NB4 (cell line): Measurements from ENCODE around the gene OR2K2.

ENCODE experiments used
- MYC ChIP-seq: IDR thresholded peaks from 2 replicates; pipeline ENCODE4 v1.6.1; 2011; ENCODE audit warnings: low read depth, low read length
- POLR2A ChIP-seq: IDR thresholded peaks from 2 replicates; pipeline ENCODE4 v1.6.1; 2011; ENCODE audit warnings: mild to moderate bottlenecking; ENCODE audit not compliant: insufficient read length; ENCODE audit errors: extremely low read depth
- TF ChIP-seq, protein P1 (sequence below): IDR thresholded peaks from one replicate; pipeline ENCODE4 v1.5.1; 2012; ENCODE audit warnings: low read depth, low read length

GRCh38 chr9:111316796-111317195 is 13.2 kb downstream of the OR2K2 start:
- TF ChIP-seq, protein P1, sequence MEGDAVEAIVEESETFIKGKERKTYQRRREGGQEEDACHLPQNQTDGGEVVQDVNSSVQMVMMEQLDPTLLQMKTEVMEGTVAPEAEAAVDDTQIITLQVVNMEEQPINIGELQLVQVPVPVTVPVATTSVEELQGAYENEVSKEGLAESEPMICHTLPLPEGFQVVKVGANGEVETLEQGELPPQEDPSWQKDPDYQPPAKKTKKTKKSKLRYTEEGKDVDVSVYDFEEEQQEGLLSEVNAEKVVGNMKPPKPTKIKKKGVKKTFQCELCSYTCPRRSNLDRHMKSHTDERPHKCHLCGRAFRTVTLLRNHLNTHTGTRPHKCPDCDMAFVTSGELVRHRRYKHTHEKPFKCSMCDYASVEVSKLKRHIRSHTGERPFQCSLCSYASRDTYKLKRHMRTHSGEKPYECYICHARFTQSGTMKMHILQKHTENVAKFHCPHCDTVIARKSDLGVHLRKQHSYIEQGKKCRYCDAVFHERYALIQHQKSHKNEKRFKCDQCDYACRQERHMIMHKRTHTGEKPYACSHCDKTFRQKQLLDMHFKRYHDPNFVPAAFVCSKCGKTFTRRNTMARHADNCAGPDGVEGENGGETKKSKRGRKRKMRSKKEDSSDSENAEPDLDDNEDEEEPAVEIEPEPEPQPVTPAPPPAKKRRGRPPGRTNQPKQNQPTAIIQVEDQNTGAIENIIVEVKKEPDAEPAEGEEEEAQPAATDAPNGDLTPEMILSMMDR, result no peak
- TF ChIP-seq POLR2A (no peak), MYC (no peak)
